ENCODE measurements around the gene CYP27B1.
A peak's percentile ranks its signal among the peaks of the same experiment; 100 is the strongest.

The CYP27B1 gene

GRCh38 chr12:57738661-57739237, 28.1 kb downstream of the CYP27B1 start, which contains the start of gene AGAP2:
Gene AGAP2 (minus strand): TSS chr12:57738742. CDS start chr12:57738246, 496 bp downstream.
- peak within 1 kb of the TSS; percentile 15 for H3K4me3 ChIP-seq (ENCODE audit: low read length)
- TF ChIP-seq, protein P1, sequence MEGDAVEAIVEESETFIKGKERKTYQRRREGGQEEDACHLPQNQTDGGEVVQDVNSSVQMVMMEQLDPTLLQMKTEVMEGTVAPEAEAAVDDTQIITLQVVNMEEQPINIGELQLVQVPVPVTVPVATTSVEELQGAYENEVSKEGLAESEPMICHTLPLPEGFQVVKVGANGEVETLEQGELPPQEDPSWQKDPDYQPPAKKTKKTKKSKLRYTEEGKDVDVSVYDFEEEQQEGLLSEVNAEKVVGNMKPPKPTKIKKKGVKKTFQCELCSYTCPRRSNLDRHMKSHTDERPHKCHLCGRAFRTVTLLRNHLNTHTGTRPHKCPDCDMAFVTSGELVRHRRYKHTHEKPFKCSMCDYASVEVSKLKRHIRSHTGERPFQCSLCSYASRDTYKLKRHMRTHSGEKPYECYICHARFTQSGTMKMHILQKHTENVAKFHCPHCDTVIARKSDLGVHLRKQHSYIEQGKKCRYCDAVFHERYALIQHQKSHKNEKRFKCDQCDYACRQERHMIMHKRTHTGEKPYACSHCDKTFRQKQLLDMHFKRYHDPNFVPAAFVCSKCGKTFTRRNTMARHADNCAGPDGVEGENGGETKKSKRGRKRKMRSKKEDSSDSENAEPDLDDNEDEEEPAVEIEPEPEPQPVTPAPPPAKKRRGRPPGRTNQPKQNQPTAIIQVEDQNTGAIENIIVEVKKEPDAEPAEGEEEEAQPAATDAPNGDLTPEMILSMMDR (conservative IDR thresholded peaks at IDR 0.05; ENCODE audit: low read length), result no peak
- DNase-seq (ENCODE audit: low read depth), result no peak

DNA sequence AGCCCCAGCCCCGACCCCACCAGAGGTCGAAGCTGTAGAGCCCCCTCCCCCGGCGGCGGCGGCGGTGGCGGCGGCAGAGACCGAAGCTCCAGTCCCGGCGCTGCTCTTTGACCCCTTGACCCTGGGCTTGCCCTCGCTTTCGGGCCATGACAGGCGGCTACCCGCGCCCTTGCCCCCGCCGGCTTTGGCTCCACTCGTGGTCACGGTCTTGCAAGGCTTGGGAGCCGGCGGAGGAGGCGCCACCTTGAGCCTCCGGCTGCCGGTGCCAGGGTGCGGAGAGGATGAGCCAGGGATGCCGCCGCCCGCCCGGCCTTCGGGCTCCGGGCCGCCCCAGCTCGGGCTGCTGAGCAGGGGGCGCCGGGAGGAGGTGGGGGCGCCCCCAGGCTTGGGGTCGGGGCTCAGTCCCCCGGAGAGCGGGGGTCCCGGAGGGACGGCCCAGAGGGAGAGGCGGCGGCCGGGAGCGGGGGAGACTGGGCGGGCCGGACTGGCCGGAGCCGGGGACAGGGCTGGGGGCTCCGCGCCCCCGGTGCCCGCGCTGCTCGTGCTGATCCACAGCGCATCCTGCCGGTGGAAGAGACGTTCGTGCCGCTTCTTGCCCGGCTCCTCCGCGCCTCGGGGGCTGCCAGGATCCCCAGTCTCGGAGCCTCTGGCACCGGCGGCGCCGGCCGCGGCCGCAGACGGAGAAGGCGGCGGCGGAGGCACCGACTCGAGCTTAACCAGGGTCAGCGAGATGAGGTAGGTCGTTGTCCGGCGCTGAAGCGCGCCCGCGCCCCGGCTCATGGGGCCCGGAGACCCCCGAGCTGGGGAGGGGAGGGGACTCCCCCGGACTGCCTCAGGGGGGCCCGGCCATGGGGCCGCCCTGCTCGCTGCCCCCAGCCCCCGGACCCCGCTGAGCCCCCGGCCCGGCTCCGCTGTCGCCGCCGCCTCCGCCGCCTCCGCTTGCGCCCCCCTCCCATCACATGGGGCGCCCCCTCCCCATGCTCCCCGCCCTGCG, 29.1 kb downstream of the CYP27B1 start:
- DNase-seq (ENCODE audit: low read depth), result no peak
- TF ChIP-seq, protein P1 (conservative IDR thresholded peaks at IDR 0.05; ENCODE audit: low read length), result peak; percentile 34
- H3K4me3 ChIP-seq (ENCODE audit: low read length), result peak overlapping the region; percentile 15

DNA sequence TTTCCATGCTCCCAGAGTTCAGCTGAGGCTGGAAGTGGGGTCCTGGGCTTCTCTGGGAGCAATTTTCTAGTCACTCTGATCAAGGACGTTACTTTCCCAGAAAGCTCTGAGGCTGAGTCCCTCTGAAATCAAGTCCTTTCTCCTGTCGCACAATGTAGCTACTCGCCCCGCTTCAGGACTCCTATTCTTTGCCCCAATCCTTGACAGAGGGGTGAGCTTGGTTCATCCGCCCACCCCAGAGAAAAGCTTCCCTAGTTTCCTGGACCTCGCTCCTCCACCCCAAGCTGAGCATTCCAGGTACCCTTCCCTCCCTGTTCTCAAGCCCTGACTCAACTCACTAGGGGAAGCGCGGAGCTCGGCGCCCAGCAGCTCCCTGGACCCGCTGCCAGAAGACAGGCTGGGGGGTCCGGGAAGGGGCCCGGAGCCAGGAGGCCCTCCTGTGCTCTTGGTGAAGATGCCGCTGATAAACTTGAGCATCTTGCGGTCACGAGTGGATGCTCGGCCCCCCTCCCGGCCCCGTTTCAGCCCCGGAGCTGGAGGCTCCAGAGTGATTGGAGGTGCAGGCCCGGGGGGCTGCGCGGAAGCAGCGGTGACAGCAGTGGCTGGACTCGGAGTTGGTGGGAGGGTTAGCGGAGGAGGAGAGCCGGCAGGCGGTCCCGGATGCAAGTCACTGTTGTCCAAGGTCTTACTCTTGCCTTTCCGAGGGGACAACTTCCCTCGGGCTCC, 30.0 kb downstream of the CYP27B1 start:
- no peak overlapping the region for H3K4me3 ChIP-seq (ENCODE audit: low read length)
- TF ChIP-seq, protein P1 (conservative IDR thresholded peaks at IDR 0.05; ENCODE audit: low read length), result no peak
- DNase-seq (ENCODE audit: low read depth), result no peak

GRCh38 chr12:57735952-57736740, 30.7 kb downstream of the CYP27B1 start:
- H3K4me3 ChIP-seq (ENCODE audit: low read length), result no peak overlapping the region; the same call in 1 of the 2 replicates
- TF ChIP-seq, protein P1 (conservative IDR thresholded peaks at IDR 0.05; ENCODE audit: low read length), result peak; percentile 33; the same call in 1 of the 2 replicates
- no peak for DNase-seq (ENCODE audit: low read depth)

DNA sequence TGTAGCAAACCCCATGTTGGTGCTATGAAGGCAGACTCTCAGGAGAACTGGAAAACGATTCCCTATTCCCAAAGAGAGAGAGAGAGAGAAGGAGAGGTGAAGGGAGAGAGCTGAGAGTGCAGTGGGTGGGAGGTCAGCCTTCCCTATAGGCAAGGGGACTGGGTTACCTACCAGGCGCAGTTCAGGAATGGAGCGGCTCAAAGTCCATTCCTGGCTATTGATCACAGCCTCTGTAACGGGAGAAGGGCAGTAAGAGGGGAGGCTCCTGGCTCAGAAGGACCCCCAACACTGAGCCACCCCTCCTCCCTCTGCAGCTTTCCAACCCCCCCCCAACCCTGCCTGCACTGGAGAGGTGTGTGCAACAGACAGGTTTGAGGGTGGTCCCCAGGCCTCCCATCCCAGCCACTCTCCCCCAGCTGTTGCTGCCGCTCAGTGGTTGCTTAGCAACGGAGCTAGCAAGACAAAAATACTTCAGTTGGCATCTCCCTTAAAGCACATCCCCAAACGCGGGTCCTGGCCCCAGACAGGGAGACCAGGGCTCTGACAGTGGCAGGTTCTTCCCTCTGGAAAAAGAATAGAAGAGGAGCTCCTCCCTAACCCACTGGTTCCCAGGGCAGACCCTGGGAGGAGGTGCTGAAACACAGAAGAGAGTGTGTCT, 31.6 kb downstream of the CYP27B1 start:
- no peak for DNase-seq (ENCODE audit: low read depth)
- no peak overlapping the region for H3K4me3 ChIP-seq (ENCODE audit: low read length)
- TF ChIP-seq, protein P1 (conservative IDR thresholded peaks at IDR 0.05; ENCODE audit: low read length), result no peak

GRCh38 chr12:57734591-57734990, 32.3 kb downstream of the CYP27B1 start:
- DNase-seq (ENCODE audit: low read depth), result no peak
- TF ChIP-seq, protein P1 (conservative IDR thresholded peaks at IDR 0.05; ENCODE audit: low read length), result no peak
- H3K4me3 ChIP-seq (ENCODE audit: low read length), result no peak overlapping the region

Data from AG10803 (cell line).